NT2/D1 (cell line): ENCODE results near the gene LRRC2.

Experiments used
- YY1 ChIP-seq: IDR thresholded peaks from 2 replicates; pipeline ENCODE4 v1.6.1; 2011; ENCODE audit not compliant: insufficient read length, insufficient read depth
- ZNF274 ChIP-seq: IDR thresholded peaks from 2 replicates; pipeline ENCODE4 v1.6.1; 2011; ENCODE audit warnings: mild to moderate bottlenecking, low read depth, low read length

DNA sequence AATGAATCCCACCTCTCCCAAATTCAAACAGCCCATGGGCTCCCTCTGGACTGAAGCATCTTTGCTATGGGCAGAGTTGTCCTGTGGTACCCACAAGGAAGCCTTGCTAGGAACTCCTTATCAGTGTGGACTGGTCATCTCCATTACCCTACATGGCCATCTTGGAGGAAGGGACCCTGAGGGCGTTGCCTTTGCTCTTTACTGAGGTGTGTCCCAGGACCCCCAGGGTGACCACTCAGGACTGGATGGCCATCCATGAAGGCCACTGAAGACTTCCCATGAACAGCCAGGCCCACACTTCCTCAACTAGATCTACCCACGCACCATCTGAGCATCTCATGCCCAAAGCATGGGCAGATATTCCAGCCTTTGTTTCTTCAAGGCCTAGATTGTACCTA, 48.3 kb downstream of the LRRC2 start:
- TF ChIP-seq YY1 (no peak), ZNF274 (no peak)
